ENCODE measurements around the gene LAMTOR3. TPM values are rescaled to one million over a fixed set of nuclear protein-coding genes. Genes with fewer than 3 reads are reported as not detected.

The LAMTOR3 gene
- total RNA-seq, 1 experiment from 2014 or later, result 21.2 TPM

- TF ChIP-seq, protein P1, sequence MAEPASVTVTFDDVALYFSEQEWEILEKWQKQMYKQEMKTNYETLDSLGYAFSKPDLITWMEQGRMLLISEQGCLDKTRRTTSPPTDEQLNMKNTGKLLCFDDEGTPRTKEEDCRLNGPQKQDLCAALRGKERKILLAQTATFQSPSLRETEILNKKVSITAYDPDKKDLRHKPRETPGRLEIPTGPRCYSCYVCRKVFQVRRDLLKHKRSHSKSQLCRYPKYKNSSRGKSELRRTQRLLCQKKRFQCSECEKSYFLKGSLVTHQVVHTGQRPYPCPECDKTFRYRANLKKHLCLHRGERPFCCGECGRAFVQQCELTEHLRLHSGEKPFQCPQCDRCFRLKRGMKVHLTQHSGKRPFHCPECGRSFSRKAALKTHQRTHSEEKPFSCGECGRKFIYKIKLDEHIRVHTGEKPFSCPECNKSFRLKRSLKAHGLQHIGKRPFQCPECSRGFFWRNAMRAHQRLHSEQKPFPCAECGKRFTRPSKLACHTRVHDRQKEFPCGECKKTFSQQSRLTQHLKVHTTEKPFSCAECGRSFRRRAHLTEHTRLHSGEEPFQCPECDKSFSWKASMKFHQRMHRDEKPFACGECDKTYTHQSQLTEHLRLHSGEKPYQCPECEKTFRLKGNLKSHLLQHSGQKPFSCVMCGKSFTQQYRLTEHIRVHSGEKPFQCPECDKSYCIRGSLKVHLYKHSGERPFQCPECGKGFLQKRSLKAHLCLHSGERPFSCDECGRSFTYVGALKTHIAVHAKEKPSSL (CRISPR knock-in tag; conservative IDR thresholded peaks at IDR 0.05), result no peak
- TF ChIP-seq GRHL2 (CRISPR knock-in tag; IDR thresholded peaks at IDR 0.05; ENCODE audit: insufficient replicate concordance, severe bottlenecking) (no peak), NFYB (CRISPR knock-in tag; conservative IDR thresholded peaks at IDR 0.05; ENCODE audit: low read depth) (no peak)
Observed at GRCh38 chr4:99875071-99875470, 19.2 kb downstream of the LAMTOR3 start (continued).

DNA sequence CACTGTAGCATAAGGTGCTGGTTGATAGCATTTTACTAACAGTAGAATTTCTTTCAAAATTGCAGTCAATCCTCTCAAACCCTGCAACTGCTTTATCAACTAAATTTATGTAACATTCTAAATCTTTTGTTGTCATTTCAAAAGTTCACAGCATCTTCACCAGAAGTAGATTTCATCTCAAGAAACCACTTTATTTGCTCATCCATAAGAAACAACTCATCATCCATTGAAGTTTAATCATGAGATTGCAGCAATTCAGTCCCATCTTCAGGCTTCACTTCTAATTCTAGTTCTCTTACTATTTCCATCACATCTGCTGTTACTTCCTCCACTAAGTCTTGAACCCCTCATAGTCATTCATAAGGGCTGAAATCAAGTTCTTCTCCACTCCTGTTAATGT is 21.7 kb downstream of the LAMTOR3 start:
- Mint-ChIP-seq H3K4me3 (no peak overlapping the region), H3K9me3 (no peaks in the 10 kb centered on the region), H3K36me3 (no peaks in the 10 kb centered on the region), H3K27ac (no peak overlapping the region), H3K27me3 (ENCODE audit: low read depth) (no peaks in the 10 kb centered on the region; the same call in 1 of the 2 replicates), H3K4me1 (peaks cover 10% of the 10 kb centered on the region)
- no peak for DNase-seq (ENCODE audit: low spot score)
- POLR2A ChIA-PET, result no interaction called here
- ATAC-seq, result no peak
- CTCF ChIA-PET, result no interaction called here
- TF ChIP-seq, protein P2, sequence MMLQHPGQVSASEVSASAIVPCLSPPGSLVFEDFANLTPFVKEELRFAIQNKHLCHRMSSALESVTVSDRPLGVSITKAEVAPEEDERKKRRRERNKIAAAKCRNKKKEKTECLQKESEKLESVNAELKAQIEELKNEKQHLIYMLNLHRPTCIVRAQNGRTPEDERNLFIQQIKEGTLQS (CRISPR knock-in tag; conservative IDR thresholded peaks at IDR 0.05), result no peak
- TF ChIP-seq, protein P3, sequence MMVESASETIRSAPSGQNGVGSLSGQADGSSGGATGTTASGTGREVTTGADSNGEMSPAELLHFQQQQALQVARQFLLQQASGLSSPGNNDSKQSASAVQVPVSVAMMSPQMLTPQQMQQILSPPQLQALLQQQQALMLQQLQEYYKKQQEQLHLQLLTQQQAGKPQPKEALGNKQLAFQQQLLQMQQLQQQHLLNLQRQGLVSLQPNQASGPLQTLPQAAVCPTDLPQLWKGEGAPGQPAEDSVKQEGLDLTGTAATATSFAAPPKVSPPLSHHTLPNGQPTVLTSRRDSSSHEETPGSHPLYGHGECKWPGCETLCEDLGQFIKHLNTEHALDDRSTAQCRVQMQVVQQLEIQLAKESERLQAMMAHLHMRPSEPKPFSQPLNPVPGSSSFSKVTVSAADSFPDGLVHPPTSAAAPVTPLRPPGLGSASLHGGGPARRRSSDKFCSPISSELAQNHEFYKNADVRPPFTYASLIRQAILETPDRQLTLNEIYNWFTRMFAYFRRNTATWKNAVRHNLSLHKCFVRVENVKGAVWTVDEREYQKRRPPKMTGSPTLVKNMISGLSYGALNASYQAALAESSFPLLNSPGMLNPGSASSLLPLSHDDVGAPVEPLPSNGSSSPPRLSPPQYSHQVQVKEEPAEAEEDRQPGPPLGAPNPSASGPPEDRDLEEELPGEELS (CRISPR knock-in tag; IDR thresholded peaks at IDR 0.05), result no peak
- no peak for TF ChIP-seq RELA (CRISPR knock-in tag; IDR thresholded peaks at IDR 0.05; ENCODE audit: borderline replicate concordance)

GRCh38 chr4:99868126-99868596 is 26.1 kb downstream of the LAMTOR3 start:
- TF ChIP-seq AFF4 (CRISPR knock-in tag; IDR thresholded peaks at IDR 0.05; ENCODE audit: borderline replicate concordance) (no peak), ZNF138 (CRISPR knock-in tag; conservative IDR thresholded peaks at IDR 0.05) (no peak)
- Mint-ChIP-seq H3K36me3 (no peaks in the 10 kb centered on the region), H3K27ac (peak overlapping the region; percentile 37; the same call in 1 of the 2 replicates), H3K4me3 (no peak overlapping the region), H3K9me3 (no peaks in the 10 kb centered on the region), H3K4me1 (peaks cover 10% of the 10 kb centered on the region), H3K27me3 (ENCODE audit: low read depth) (no peaks in the 10 kb centered on the region; the same call in 1 of the 2 replicates)
- CTCF ChIA-PET, result interaction anchor here (1.4 kb wide), 1 partner anchor 17 kb away, joined by 4 read pairs; no protein-coding TSS in a partner anchor
- DNase-seq (ENCODE audit: low spot score) (no peak), ATAC-seq (peak; percentile 92)
- POLR2A ChIA-PET, result no interaction called here

GRCh38 chr4:99863804-99864203 is 30.4 kb downstream of the LAMTOR3 start:
- ChIA-PET POLR2A (no interaction called here), CTCF (no interaction called here)
- H3K4me1 Mint-ChIP-seq, result peaks cover 10% of the 10 kb centered on the region
- DNase-seq (ENCODE audit: low spot score) (no peak), ATAC-seq (no peak)
- TF ChIP-seq ESRRA (CRISPR knock-in tag; IDR thresholded peaks at IDR 0.05; ENCODE audit: borderline replicate concordance) (no peak), EMX1 (CRISPR knock-in tag; IDR thresholded peaks at IDR 0.05) (no peak), GABPB1 (CRISPR knock-in tag; IDR thresholded peaks at IDR 0.05) (no peak), FOXK1 (CRISPR knock-in tag; IDR thresholded peaks at IDR 0.05) (no peak), ZNF138 (CRISPR knock-in tag; conservative IDR thresholded peaks at IDR 0.05) (no peak), NR2C2 (CRISPR knock-in tag; IDR thresholded peaks at IDR 0.05) (no peak), SMAD4 (CRISPR knock-in tag; IDR thresholded peaks at IDR 0.05) (no peak), NFYB (CRISPR knock-in tag; conservative IDR thresholded peaks at IDR 0.05; ENCODE audit: low read depth) (no peak)
- TF ChIP-seq, protein P4, sequence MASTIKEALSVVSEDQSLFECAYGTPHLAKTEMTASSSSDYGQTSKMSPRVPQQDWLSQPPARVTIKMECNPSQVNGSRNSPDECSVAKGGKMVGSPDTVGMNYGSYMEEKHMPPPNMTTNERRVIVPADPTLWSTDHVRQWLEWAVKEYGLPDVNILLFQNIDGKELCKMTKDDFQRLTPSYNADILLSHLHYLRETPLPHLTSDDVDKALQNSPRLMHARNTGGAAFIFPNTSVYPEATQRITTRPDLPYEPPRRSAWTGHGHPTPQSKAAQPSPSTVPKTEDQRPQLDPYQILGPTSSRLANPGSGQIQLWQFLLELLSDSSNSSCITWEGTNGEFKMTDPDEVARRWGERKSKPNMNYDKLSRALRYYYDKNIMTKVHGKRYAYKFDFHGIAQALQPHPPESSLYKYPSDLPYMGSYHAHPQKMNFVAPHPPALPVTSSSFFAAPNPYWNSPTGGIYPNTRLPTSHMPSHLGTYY (CRISPR knock-in tag; IDR thresholded peaks at IDR 0.05), result no peak
- no peak overlapping the region for H3K27ac Mint-ChIP-seq
- no peaks in the 10 kb centered on the region for H3K27me3 Mint-ChIP-seq (ENCODE audit: low read depth)
- H3K36me3 Mint-ChIP-seq, result no peaks in the 10 kb centered on the region
- H3K9me3 Mint-ChIP-seq, result no peaks in the 10 kb centered on the region
- no peak overlapping the region for H3K4me3 Mint-ChIP-seq
